Measurements from ENCODE around the gene MPST. TPM values are rescaled to one million over a fixed set of nuclear protein-coding genes. Genes with fewer than 3 reads are reported as not detected.

Gene MPST
- total and polyA plus RNA-seq, 5 donors from 2014 or later, result 10.3 to 32.6 (median 22.0) TPM

GRCh38 chr22:37026325-37026724 lies 6.8 kb downstream of the MPST start:
- ATAC-seq (ENCODE audit: low read depth in 2 of 2), result no peak
- no peak overlapping the region for H3K27ac ChIP-seq (ENCODE audit: insufficient read depth, low read length, poor library complexity, severe bottlenecking)
- no peaks in the 10 kb centered on the region for H3K9me3 ChIP-seq (ENCODE audit: control insufficient read depth in 2 of 2, low read length in 2 of 2)
- H3K27ac Mint-ChIP-seq, result no peak overlapping the region
- peaks cover 6% of the 10 kb centered on the region for H3K36me3 Mint-ChIP-seq
- no peak overlapping the region for H3K4me3 Mint-ChIP-seq
- H3K9me3 Mint-ChIP-seq, result no peaks in the 10 kb centered on the region
- H3K4me3 ChIP-seq (ENCODE audit: low read depth, low read length), result no peak overlapping the region
- no peak for DNase-seq
- peaks cover 0 to 11% (median 6%) of the 10 kb centered on the region in 4 donors for H3K4me1 Mint-ChIP-seq
- H3K36me3 ChIP-seq (ENCODE audit: control insufficient read depth, insufficient read depth, low read length), result no peaks in the 10 kb centered on the region
- no peaks in the 10 kb centered on the region for H3K27me3 ChIP-seq (ENCODE audit: control insufficient read depth, insufficient read depth, low read length)
- H3K27me3 Mint-ChIP-seq, result no peaks in the 10 kb centered on the region
- H3K4me1 ChIP-seq (ENCODE audit: control insufficient read depth, insufficient read depth, low read length, poor library complexity, severe bottlenecking), result no peaks in the 10 kb centered on the region

DNA sequence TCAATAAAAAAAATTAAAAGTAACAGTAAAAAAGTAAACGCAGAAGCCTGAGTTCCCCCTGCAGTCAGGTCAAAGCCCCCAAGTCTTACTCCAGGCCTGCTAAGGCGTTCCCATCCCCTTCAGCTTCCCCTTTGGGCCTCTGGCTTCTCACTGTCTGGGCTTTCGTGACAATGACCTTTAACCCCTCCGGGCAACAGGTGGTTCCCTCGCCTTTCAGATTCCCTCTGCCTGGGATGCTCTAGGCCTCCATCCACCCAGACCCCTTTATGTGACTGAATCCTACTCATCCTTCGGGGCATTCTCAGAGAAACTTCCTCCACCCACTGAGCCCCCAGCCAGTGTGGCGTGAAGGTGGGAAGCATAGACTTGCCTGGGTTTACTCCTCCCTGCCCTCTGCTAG lies 8.0 kb downstream of the MPST start:
- Mint-ChIP-seq H3K9me3 (no peaks in the 10 kb centered on the region), H3K27ac (no peak overlapping the region), H3K4me1 (peaks cover 0 to 3% (median 0%) of the 10 kb centered on the region in 4 donors), H3K27me3 (no peaks in the 10 kb centered on the region), H3K4me3 (no peak overlapping the region), H3K36me3 (peaks cover 6% of the 10 kb centered on the region)
- Histone ChIP-seq H3K4me3 (ENCODE audit: low read depth, low read length) (no peak overlapping the region), H3K27me3 (ENCODE audit: control insufficient read depth, insufficient read depth, low read length) (no peaks in the 10 kb centered on the region), H3K4me1 (ENCODE audit: control insufficient read depth, insufficient read depth, low read length, poor library complexity, severe bottlenecking) (no peaks in the 10 kb centered on the region), H3K9me3 (ENCODE audit: control insufficient read depth in 2 of 2, low read length in 2 of 2) (no peaks in the 10 kb centered on the region), H3K36me3 (ENCODE audit: control insufficient read depth, insufficient read depth, low read length) (no peaks in the 10 kb centered on the region), H3K27ac (ENCODE audit: insufficient read depth, low read length, poor library complexity, severe bottlenecking) (no peak overlapping the region)
- ATAC-seq (ENCODE audit: low read depth in 2 of 2) (no peak), DNase-seq (no peak)

DNA sequence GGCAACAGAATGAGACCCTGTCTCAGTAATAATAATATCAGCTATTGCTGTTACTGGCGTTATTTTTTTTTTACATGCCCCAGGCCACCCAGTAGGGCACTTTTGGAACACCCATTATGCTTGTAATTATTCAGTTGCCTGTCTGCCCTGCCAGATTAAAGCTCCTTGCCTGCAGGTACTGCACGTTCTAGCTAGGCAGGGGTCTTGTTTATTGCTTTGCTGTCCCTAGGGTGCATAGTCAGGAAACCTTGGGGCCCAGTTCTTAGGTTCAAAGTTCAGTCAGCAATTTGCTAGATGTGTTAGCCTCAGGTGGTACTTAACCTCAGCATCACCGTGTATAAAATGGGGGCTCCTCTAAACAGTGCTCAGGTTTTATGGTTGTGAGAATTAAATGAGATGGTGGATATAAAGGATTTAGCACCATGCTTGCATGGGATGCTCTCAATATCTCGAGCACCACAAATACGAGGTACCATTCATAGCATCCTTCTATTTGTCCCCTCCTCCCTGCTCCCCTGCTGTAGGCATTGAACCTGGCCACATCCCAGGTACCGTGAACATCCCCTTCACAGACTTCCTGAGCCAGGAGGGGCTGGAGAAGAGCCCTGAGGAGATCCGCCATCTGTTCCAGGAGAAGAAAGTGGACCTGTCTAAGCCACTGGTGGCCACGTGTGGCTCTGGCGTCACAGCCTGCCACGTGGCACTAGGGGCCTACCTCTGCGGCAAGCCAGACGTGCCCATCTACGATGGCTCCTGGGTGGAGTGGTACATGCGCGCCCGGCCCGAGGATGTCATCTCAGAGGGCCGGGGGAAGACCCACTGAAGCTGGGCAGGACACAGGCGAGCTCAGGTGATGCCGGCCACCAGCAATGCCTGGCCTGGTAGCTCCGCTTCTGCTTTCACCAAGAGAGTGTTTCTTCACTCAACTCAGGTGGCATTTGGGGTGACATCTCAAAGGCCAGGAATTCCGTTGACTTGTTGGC lies 9.4 kb downstream of the MPST start:
- no peaks in the 10 kb centered on the region for H3K27me3 Mint-ChIP-seq
- Histone ChIP-seq H3K4me3 (ENCODE audit: low read depth, low read length) (no peak overlapping the region), H3K27ac (ENCODE audit: insufficient read depth, low read length, poor library complexity, severe bottlenecking) (no peak overlapping the region), H3K36me3 (ENCODE audit: control insufficient read depth, insufficient read depth, low read length) (no peaks in the 10 kb centered on the region), H3K9me3 (ENCODE audit: control insufficient read depth in 2 of 2, low read length in 2 of 2) (no peaks in the 10 kb centered on the region), H3K27me3 (ENCODE audit: control insufficient read depth, insufficient read depth, low read length) (no peaks in the 10 kb centered on the region), H3K4me1 (ENCODE audit: control insufficient read depth, insufficient read depth, low read length, poor library complexity, severe bottlenecking) (no peaks in the 10 kb centered on the region)
- no peak overlapping the region for H3K27ac Mint-ChIP-seq
- H3K4me3 Mint-ChIP-seq, result no peak overlapping the region
- H3K4me1 Mint-ChIP-seq, result peaks cover 0 to 3% (median 0%) of the 10 kb centered on the region in 4 donors
- peaks cover 6% of the 10 kb centered on the region for H3K36me3 Mint-ChIP-seq
- DNase-seq (no peak), ATAC-seq (ENCODE audit: low read depth in 2 of 2) (no peak)
- H3K9me3 Mint-ChIP-seq, result no peaks in the 10 kb centered on the region

GRCh38 chr22:37030560-37031281 lies 11.2 kb downstream of the MPST start:
- no peaks in the 10 kb centered on the region for H3K36me3 Mint-ChIP-seq
- Histone ChIP-seq H3K27ac (ENCODE audit: insufficient read depth, low read length, poor library complexity, severe bottlenecking) (no peak overlapping the region), H3K9me3 (ENCODE audit: control insufficient read depth in 2 of 2, low read length in 2 of 2) (no peaks in the 10 kb centered on the region), H3K36me3 (ENCODE audit: control insufficient read depth, insufficient read depth, low read length) (no peaks in the 10 kb centered on the region), H3K4me3 (ENCODE audit: low read depth, low read length) (no peak overlapping the region), H3K27me3 (ENCODE audit: control insufficient read depth, insufficient read depth, low read length) (no peaks in the 10 kb centered on the region), H3K4me1 (ENCODE audit: control insufficient read depth, insufficient read depth, low read length, poor library complexity, severe bottlenecking) (no peaks in the 10 kb centered on the region)
- H3K4me1 Mint-ChIP-seq, result no peaks in the 10 kb centered on the region
- H3K4me3 Mint-ChIP-seq, result no peak overlapping the region
- H3K27me3 Mint-ChIP-seq, result no peaks in the 10 kb centered on the region
- DNase-seq, result no peak
- ATAC-seq (ENCODE audit: low read depth in 2 of 2), result no peak
- peak overlapping the region in 1 of 3 donors; percentile 77 for H3K27ac Mint-ChIP-seq
- no peaks in the 10 kb centered on the region for H3K9me3 Mint-ChIP-seq

GRCh38 chr22:37032134-37032534 lies 12.6 kb downstream of the MPST start:
- Mint-ChIP-seq H3K36me3 (no peaks in the 10 kb centered on the region), H3K9me3 (no peaks in the 10 kb centered on the region), H3K27ac (no peak overlapping the region), H3K4me1 (no peaks in the 10 kb centered on the region), H3K4me3 (no peak overlapping the region), H3K27me3 (no peaks in the 10 kb centered on the region)
- Histone ChIP-seq H3K36me3 (ENCODE audit: control insufficient read depth, insufficient read depth, low read length) (no peaks in the 10 kb centered on the region), H3K27ac (ENCODE audit: insufficient read depth, low read length, poor library complexity, severe bottlenecking) (no peak overlapping the region), H3K4me3 (ENCODE audit: low read depth, low read length) (no peak overlapping the region), H3K27me3 (ENCODE audit: control insufficient read depth, insufficient read depth, low read length) (no peaks in the 10 kb centered on the region), H3K9me3 (ENCODE audit: control insufficient read depth in 2 of 2, low read length in 2 of 2) (no peaks in the 10 kb centered on the region), H3K4me1 (ENCODE audit: control insufficient read depth, insufficient read depth, low read length, poor library complexity, severe bottlenecking) (no peaks in the 10 kb centered on the region)
- DNase-seq (no peak), ATAC-seq (ENCODE audit: low read depth in 2 of 2) (no peak)

GRCh38 chr22:37032535-37033460 lies 13.3 kb downstream of the MPST start:
- Mint-ChIP-seq H3K9me3 (no peaks in the 10 kb centered on the region), H3K4me1 (no peaks in the 10 kb centered on the region), H3K36me3 (no peaks in the 10 kb centered on the region), H3K27ac (no peak overlapping the region), H3K4me3 (no peak overlapping the region), H3K27me3 (no peaks in the 10 kb centered on the region)
- H3K4me1 ChIP-seq (ENCODE audit: control insufficient read depth, insufficient read depth, low read length, poor library complexity, severe bottlenecking), result no peaks in the 10 kb centered on the region
- H3K9me3 ChIP-seq (ENCODE audit: control insufficient read depth in 2 of 2, low read length in 2 of 2), result no peaks in the 10 kb centered on the region
- H3K36me3 ChIP-seq (ENCODE audit: control insufficient read depth, insufficient read depth, low read length), result no peaks in the 10 kb centered on the region
- DNase-seq, result no peak
- ATAC-seq (ENCODE audit: low read depth in 2 of 2), result no peak
- no peak overlapping the region for H3K27ac ChIP-seq (ENCODE audit: insufficient read depth, low read length, poor library complexity, severe bottlenecking)
- H3K4me3 ChIP-seq (ENCODE audit: low read depth, low read length), result no peak overlapping the region
- no peaks in the 10 kb centered on the region for H3K27me3 ChIP-seq (ENCODE audit: control insufficient read depth, insufficient read depth, low read length)

- ATAC-seq (ENCODE audit: low read depth in 2 of 2), result no peak
- H3K36me3 Mint-ChIP-seq, result no peaks in the 10 kb centered on the region
Observed at GRCh38 chr22:37033605-37034430, 14.3 kb downstream of the MPST start.

More at GRCh38 chr22:37033605-37034430, 14.3 kb downstream of the MPST start:
- Mint-ChIP-seq H3K27ac (no peak overlapping the region), H3K4me1 (no peaks in the 10 kb centered on the region), H3K27me3 (no peaks in the 10 kb centered on the region), H3K4me3 (no peak overlapping the region), H3K9me3 (no peaks in the 10 kb centered on the region)
- Histone ChIP-seq H3K4me3 (ENCODE audit: low read depth, low read length) (no peak overlapping the region), H3K9me3 (ENCODE audit: control insufficient read depth in 2 of 2, low read length in 2 of 2) (no peaks in the 10 kb centered on the region), H3K36me3 (ENCODE audit: control insufficient read depth, insufficient read depth, low read length) (no peaks in the 10 kb centered on the region), H3K27me3 (ENCODE audit: control insufficient read depth, insufficient read depth, low read length) (no peaks in the 10 kb centered on the region), H3K4me1 (ENCODE audit: control insufficient read depth, insufficient read depth, low read length, poor library complexity, severe bottlenecking) (no peaks in the 10 kb centered on the region), H3K27ac (ENCODE audit: insufficient read depth, low read length, poor library complexity, severe bottlenecking) (no peak overlapping the region)
- DNase-seq, result no peak

All from CD4-positive, CD25-positive, alpha-beta regulatory T cell (primary cell).